ENCODE measurements around the gene MYO5C. TPM values are rescaled to one million over a fixed set of nuclear protein-coding genes. Genes with fewer than 3 reads are reported as not detected.
A peak's percentile ranks its signal among the peaks of the same experiment; 100 is the strongest.

Gene MYO5C
- total and polyA plus RNA-seq, 2 of the 8 experiments (the other 6 are each of a cell fraction or from before 2014, with no cell fraction given): 8.2 to 26.7 TPM

DNA sequence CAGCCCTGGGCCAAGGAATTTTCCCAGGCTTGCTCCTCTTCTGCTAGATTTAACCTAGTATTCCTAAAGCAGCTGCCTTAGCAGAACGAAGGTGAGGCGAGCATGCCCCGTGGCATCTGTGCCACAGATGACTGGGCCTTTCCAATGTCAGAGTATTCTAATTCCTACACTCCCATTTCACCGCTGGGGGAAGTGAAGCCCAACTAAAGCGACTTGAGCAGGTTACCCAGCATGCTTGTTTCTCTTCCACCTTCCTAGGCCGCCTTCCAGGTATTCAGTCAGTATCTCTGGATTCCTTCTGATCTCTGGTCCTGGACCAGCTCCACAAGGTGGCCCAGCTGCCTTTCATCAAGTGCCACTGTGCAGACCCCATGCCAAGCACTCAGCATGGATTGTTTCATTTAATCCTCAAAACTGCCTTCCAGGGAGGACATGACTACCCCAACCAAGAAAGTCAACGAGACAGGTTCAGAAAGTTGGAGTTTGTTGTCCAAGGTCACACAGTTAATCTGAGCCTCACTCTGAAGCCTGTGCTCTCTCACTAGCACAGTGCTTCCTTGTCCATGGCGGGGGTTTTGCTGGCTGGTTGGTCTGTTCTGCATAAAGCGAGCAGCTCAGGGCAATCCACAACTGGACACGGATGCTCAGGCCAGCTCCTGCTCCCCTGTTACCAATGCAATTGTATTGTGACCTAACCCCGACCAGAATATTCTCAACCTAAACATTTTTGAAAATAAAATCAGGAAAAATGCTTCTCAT lies 15.1 kb downstream of the MYO5C start:
- no peak overlapping the region for H3K56ac ChIP-seq (replicated peaks; ENCODE audit: insufficient read length, low read depth, low read length)
- TF ChIP-seq HDAC6 (IDR thresholded peaks at IDR 0.05; ENCODE audit: low read depth, low read length): no peak
- no peak for TF ChIP-seq TAF7 (optimal IDR thresholded peaks at IDR 0.05; ENCODE audit: borderline replicate concordance, low read depth, low read length)
- no peak for TF ChIP-seq GABPA (IDR thresholded peaks at IDR 0.05; ENCODE audit: borderline replicate concordance, insufficient read depth, low read length)
- no peak for TF ChIP-seq EP300 (IDR thresholded peaks at IDR 0.05; ENCODE audit: borderline replicate concordance in 1 of 2, low read depth in 2 of 2, low read length in 2 of 2)
- TF ChIP-seq BACH1 (IDR thresholded peaks at IDR 0.05; ENCODE audit: low read length): no peak
- TF ChIP-seq KDM1A (IDR thresholded peaks at IDR 0.05; ENCODE audit: borderline replicate concordance, low read length): no peak
- 0 out of 4 replicates have a peak, but pooled peaks of 1 of the 2 experiments have one; percentile 0 for TF ChIP-seq RAD21 (IDR thresholded peaks at IDR 0.05 in 1 of 2, conservative IDR thresholded peaks at IDR 0.05 in 1 of 2; ENCODE audit: low read depth in 2 of 2, low read length in 2 of 2)
- TF ChIP-seq CBX5 (IDR thresholded peaks at IDR 0.05; ENCODE audit: low read depth, low read length): no peak
- TF ChIP-seq CHD2 (IDR thresholded peaks at IDR 0.05; ENCODE audit: low read length): no peak
- no peak overlapping the region for H2BK20ac ChIP-seq (ENCODE audit: low read length)
- DNase-seq (ENCODE audit: low read depth in 1 of 2, low spot score in 2 of 2): no peak
- POLR2A ChIA-PET (ENCODE audit: partially characterized antibody): interaction anchor here (0.5 to 1.6 kb wide), 3 partner anchors 8 to 121 kb away, joined by 3 to 6 read pairs (median 4); no protein-coding TSS in a partner anchor
- H3K4me3 ChIP-seq (ENCODE audit: extremely low read depth in 1 of 4, insufficient read depth in 2 of 4, low read depth in 3 of 4, low read length in 4 of 4): no peak overlapping the region
- no peak overlapping the region for H3K27ac ChIP-seq (ENCODE audit: low read depth, low read length)
- H2BK12ac ChIP-seq (ENCODE audit: low read depth, low read length): no peak overlapping the region
- H3K18ac ChIP-seq (ENCODE audit: extremely low read depth, low read length): no peak overlapping the region
- no peaks in the 10 kb centered on the region for H3K79me1 ChIP-seq (ENCODE audit: low read depth, low read length)
- H3K14ac ChIP-seq (ENCODE audit: insufficient read length): no peak overlapping the region
- H4K5ac ChIP-seq (ENCODE audit: insufficient read length, low read depth, low read length): no peak overlapping the region
- H2AFZ ChIP-seq (ENCODE audit: low read length): no peak overlapping the region
- H3K27me3 ChIP-seq (replicated peaks in 1 of 4; ENCODE audit: control insufficient read depth in 3 of 4, extremely low read depth in 1 of 4, insufficient read depth in 3 of 4, low read length in 3 of 4): no peaks in the 10 kb centered on the region
- H3K9me3 ChIP-seq (ENCODE audit: insufficient read depth in 2 of 2, low read depth in 1 of 2, low read length in 1 of 2): peaks cover 2 to 3% of the 10 kb centered on the region in 2 experiments; a peak in 2 of 4 replicates
- H2BK120ac ChIP-seq (replicated peaks; ENCODE audit: low read depth, low read length): no peak overlapping the region
- CTCF ChIA-PET (ENCODE audit: partially characterized antibody): interaction anchor here (0.6 to 4.0 kb wide), 7 partner anchors 8 to 49 kb away, joined by 3 to 33 read pairs (median 6); partner anchors contain the start of gene MYO5C
- no peaks in the 10 kb centered on the region for H3K23me2 ChIP-seq (ENCODE audit: low read depth, low read length)
- 89% methylated on average over 11 of the region's 11 CpGs; no CpG with 5 or more reads in 1 of the 2 experiments for WGBS, 2 experiments (ENCODE audit: extremely low coverage in 1 of 2, insufficient coverage in 1 of 2, insufficient read length in 1 of 2, insufficient replicate concordance in 2 of 2, low coverage in 1 of 2, low lambda C conversion rate in 2 of 2, missing lambda C conversion rate in 1 of 2)
- no peak overlapping the region for H3K23ac ChIP-seq (ENCODE audit: insufficient read length)
- H4K20me1 ChIP-seq (replicated peaks in 1 of 2; ENCODE audit: control insufficient read depth in 1 of 2, insufficient read depth in 2 of 2, low read length in 2 of 2): no peaks in the 10 kb centered on the region
- no peaks in the 10 kb centered on the region for H3K4me1 ChIP-seq (replicated peaks in 1 of 4; ENCODE audit: control insufficient read depth in 3 of 4, insufficient read depth in 4 of 4, low read length in 3 of 4)
- H3K4ac ChIP-seq (replicated peaks; ENCODE audit: insufficient read length, low read depth, low read length): no peak overlapping the region
- no peak overlapping the region for H3K4me2 ChIP-seq (ENCODE audit: insufficient read depth in 1 of 2, low read depth in 2 of 2, low read length in 2 of 2)
- no peak for FAIRE-seq
- no peak overlapping the region for H3K9ac ChIP-seq (replicated peaks in 1 of 4; ENCODE audit: extremely low read depth in 1 of 4, low read depth in 3 of 4, low read length in 3 of 4)
- no peak overlapping the region for H2BK15ac ChIP-seq (ENCODE audit: low read length)
- no peak overlapping the region for H4K8ac ChIP-seq (ENCODE audit: extremely low read depth, insufficient read depth, low read length)
- H2AK5ac ChIP-seq (ENCODE audit: low read depth, low read length): no peak overlapping the region
- H2BK5ac ChIP-seq (ENCODE audit: low read depth, low read length): no peak overlapping the region
- no peak overlapping the region for H4K91ac ChIP-seq (replicated peaks; ENCODE audit: insufficient read length, low read length)
- H3K36me3 ChIP-seq (ENCODE audit: control insufficient read depth in 2 of 4, insufficient read depth in 4 of 4, low read length in 3 of 4): peaks cover 9 to 45% (median 24%) of the 10 kb centered on the region in 4 experiments; a peak in 7 of 8 replicates
- no peaks in the 10 kb centered on the region; a peak in 1 of 4 replicates for H3K79me2 ChIP-seq (ENCODE audit: control insufficient read depth in 1 of 2, insufficient read depth in 2 of 2, low read length in 2 of 2)

Measured in H1 (cell line).